Stimulated activated CD8-positive, alpha-beta memory T cell treated with anti-CD3 and anti-CD28 coated beads, Interleukin-15, amount 100 ng/mL, for 24 hours (primary cell): Measurements from ENCODE around the gene MEGF11.
"Not testable (repeated sequence)": the region's sequence is repeated elsewhere in the genome, so short reads cannot be mapped to it uniquely, and the experiment has no call there.

ENCODE experiments used
- DNase-seq: peaks from one replicate; pipeline ENCODE4 v3.0.0-alpha.2; 2020; ENCODE audit warnings: low read depth

Gene MEGF11

GRCh38 chr15:66275352-66275751 is 21.8 kb upstream of the MEGF11 start:
- DNase-seq = no peak

GRCh38 chr15:66270932-66271331 is 17.4 kb upstream of the MEGF11 start:
- DNase-seq = no peak

GRCh38 chr15:66269326-66270090 is 16.0 kb upstream of the MEGF11 start:
- DNase-seq = no peak

- DNase-seq = no peak
Observed at GRCh38 chr15:66264859-66265513, 11.4 kb upstream of the MEGF11 start.

- DNase-seq = not testable (repeated sequence)
Observed at GRCh38 chr15:66262837-66263236, 9.3 kb upstream of the MEGF11 start.

GRCh38 chr15:66261056-66261455 is 7.5 kb upstream of the MEGF11 start:
- DNase-seq = no peak

GRCh38 chr15:66256692-66257091 is 3.1 kb upstream of the MEGF11 start:
- DNase-seq = no peak

- DNase-seq = no peak
Observed at GRCh38 chr15:66254951-66255676, 1.6 kb upstream of the MEGF11 start.

GRCh38 chr15:66254089-66254950 is 770 bp upstream of the MEGF11 start:
- no peak for DNase-seq

- DNase-seq = no peak
Observed at GRCh38 chr15:66252685-66253417, 699 bp downstream of the MEGF11 start.

- no peak for DNase-seq
Observed at GRCh38 chr15:66251790-66252684, 1.5 kb downstream of the MEGF11 start.

GRCh38 chr15:66251065-66251789 is 2.3 kb downstream of the MEGF11 start:
- DNase-seq = no peak

- no peak for DNase-seq
Observed at GRCh38 chr15:66249605-66250174, 3.9 kb downstream of the MEGF11 start.

GRCh38 chr15:66246937-66247336 is 6.6 kb downstream of the MEGF11 start:
- no peak for DNase-seq

- DNase-seq = not testable (repeated sequence)
Observed at GRCh38 chr15:66245832-66246231, 7.7 kb downstream of the MEGF11 start.

GRCh38 chr15:66241908-66242285 is 11.7 kb downstream of the MEGF11 start:
- DNase-seq = no peak

- DNase-seq = no peak
Observed at GRCh38 chr15:66241087-66241907, 12.3 kb downstream of the MEGF11 start.

GRCh38 chr15:66240240-66240794 is 13.2 kb downstream of the MEGF11 start:
- no peak for DNase-seq
